H9 (cell line): ENCODE measurements around the gene LIMA1. TPM values are rescaled to one million over a fixed set of nuclear protein-coding genes. Genes with fewer than 3 reads are reported as not detected.

Experiments used
- DNase-seq: peaks from one replicate; pipeline ENCODE4 v3.0.0-alpha.2; 2017
- H2AFZ ChIP-seq: one replicate; pipeline ENCODE4 v1.6.1; 2013; ENCODE audit warnings: mild to moderate bottlenecking, low read length, control low read depth, moderate library complexity
- H2AK5ac ChIP-seq: 2 replicates; pipeline ENCODE4 v1.6.1; 2013; ENCODE audit warnings: low read length, control low read depth, mixed read lengths; ENCODE audit not compliant: insufficient read length
- H2BK120ac ChIP-seq: one replicate; pipeline ENCODE4 v1.6.1; 2013; ENCODE audit warnings: low read depth, mild to moderate bottlenecking, low read length, control low read depth, inconsistent platforms; ENCODE audit not compliant: poor library complexity, severe bottlenecking
- H2BK12ac ChIP-seq: 2 replicates; pipeline ENCODE4 v1.6.1; 2013; ENCODE audit warnings: low read length, control low read depth, mixed read lengths, low read depth; ENCODE audit not compliant: insufficient read length
- H2BK15ac ChIP-seq: 2 replicates; pipeline ENCODE4 v1.6.1; 2013; ENCODE audit warnings: low read depth, low read length, control low read depth
- H2BK20ac ChIP-seq: one replicate; pipeline ENCODE4 v1.6.1; 2013; ENCODE audit warnings: low read depth, mild to moderate bottlenecking, low read length, control low read depth, inconsistent platforms; ENCODE audit not compliant: poor library complexity, severe bottlenecking
- H2BK5ac ChIP-seq: 2 replicates; pipeline ENCODE4 v1.6.1; 2013; ENCODE audit warnings: low read length, control low read depth, mixed read lengths; ENCODE audit not compliant: insufficient read length
- H3K14ac ChIP-seq: 2 replicates; pipeline ENCODE4 v1.6.1; 2013; ENCODE audit warnings: low read length, control low read depth; ENCODE audit not compliant: insufficient read depth
- H3K18ac ChIP-seq: 2 replicates; pipeline ENCODE4 v1.6.1; 2013; ENCODE audit warnings: low read depth, mild to moderate bottlenecking, mixed read lengths, low read length, control low read depth; ENCODE audit not compliant: insufficient read length
- H3K23ac ChIP-seq: 2 replicates; pipeline ENCODE4 v1.6.1; 2013; ENCODE audit warnings: low read length, control low read depth, mixed read lengths, low read depth; ENCODE audit not compliant: insufficient read length
- H3K23me2 ChIP-seq: 2 replicates; pipeline ENCODE4 v1.6.1; 2013; ENCODE audit warnings: low read depth, mild to moderate bottlenecking, mixed read lengths, low read length, control low read depth; ENCODE audit not compliant: insufficient read length, poor library complexity, severe bottlenecking
- H3K27ac ChIP-seq: 2 replicates; pipeline ENCODE4 v1.5.1; 2013; ENCODE audit warnings: low read length, control low read depth, mixed read lengths, low read depth; ENCODE audit not compliant: insufficient read length
- H3K27me3 ChIP-seq: 2 replicates; pipeline ENCODE4 v1.6.1; 2013; ENCODE audit warnings: low read length, control low read depth, inconsistent platforms; ENCODE audit not compliant: insufficient read depth
- H3K4ac ChIP-seq: 2 replicates; pipeline ENCODE4 v1.6.1; 2013; ENCODE audit warnings: low read depth, mild to moderate bottlenecking, control low read depth, inconsistent platforms, low read length, moderate library complexity
- H3K4me1 ChIP-seq: 2 replicates; pipeline ENCODE4 v1.6.1; 2013; ENCODE audit warnings: low read length, control low read depth, inconsistent platforms; ENCODE audit not compliant: insufficient read depth
- H3K4me2 ChIP-seq: 2 replicates; pipeline ENCODE4 v1.6.1; 2013; ENCODE audit warnings: low read length, control low read depth, mixed read lengths; ENCODE audit not compliant: insufficient read length, insufficient read depth
- H3K56ac ChIP-seq: 2 replicates; pipeline ENCODE4 v1.6.1; 2013; ENCODE audit warnings: low read depth, mild to moderate bottlenecking, mixed read lengths, low read length, control low read depth; ENCODE audit not compliant: insufficient read length
- H3K79me1 ChIP-seq: 2 replicates; pipeline ENCODE4 v1.6.1; 2013; ENCODE audit warnings: low read depth, mild to moderate bottlenecking, moderate library complexity, low read length, control low read depth, inconsistent platforms; ENCODE audit not compliant: insufficient read depth, poor library complexity, severe bottlenecking
- H3K79me2 ChIP-seq: 2 replicates; pipeline ENCODE4 v1.6.1; 2013; ENCODE audit warnings: low read length, control low read depth, inconsistent platforms; ENCODE audit not compliant: insufficient read depth
- H3K9ac ChIP-seq: 2 replicates; pipeline ENCODE4 v1.6.1; 2013; ENCODE audit warnings: low read length, control low read depth, mixed read lengths; ENCODE audit not compliant: insufficient read length; ENCODE audit errors: extremely low read depth
- H3K9me3 ChIP-seq: one replicate; pipeline ENCODE4 v1.6.1; 2013; ENCODE audit warnings: low read depth, low read length, inconsistent platforms; ENCODE audit not compliant: control insufficient read depth
- H3T11ph ChIP-seq: one replicate; pipeline ENCODE4 v1.6.1; 2013; ENCODE audit warnings: mild to moderate bottlenecking, low read length, control low read depth, inconsistent platforms
- H4K20me1 ChIP-seq: one replicate; pipeline ENCODE4 v1.6.1; 2013; ENCODE audit not compliant: control insufficient read depth, insufficient read length, insufficient read depth
- H4K5ac ChIP-seq: 2 replicates; pipeline ENCODE4 v1.6.1; 2013; ENCODE audit warnings: low read depth, mild to moderate bottlenecking, mixed read lengths, low read length, control low read depth; ENCODE audit not compliant: insufficient read length
- H4K8ac ChIP-seq: replicated peaks from 2 replicates; pipeline ENCODE4 v1.6.1; 2013; ENCODE audit warnings: low read length, control low read depth, mixed read lengths, low read depth; ENCODE audit not compliant: insufficient read length
- H4K91ac ChIP-seq: 2 replicates; pipeline ENCODE4 v1.6.1; 2013; ENCODE audit warnings: low read depth, mild to moderate bottlenecking, moderate library complexity, mixed read lengths, low read length, control low read depth; ENCODE audit not compliant: insufficient read length
- H3K27ac Mint-ChIP-seq, 3 experiments: 2 replicates in 2 of 3; 3 replicates in 1 of 3; pipeline ENCODE4 v1.8.0; 2020 to 2021; ENCODE audit warnings: mixed read lengths in 3 of 3, mild to moderate bottlenecking in 1 of 3, moderate library complexity in 1 of 3
- H3K27me3 Mint-ChIP-seq: 2 replicates; pipeline ENCODE4 v1.8.0; 2021; ENCODE audit warnings: low read depth, mild to moderate bottlenecking, moderate library complexity, mixed read lengths
- H3K36me3 Mint-ChIP-seq, 3 experiments: 2 replicates in 2 of 3; 3 replicates in 1 of 3; pipeline ENCODE4 v1.8.0; 2020 to 2021; ENCODE audit warnings: low read depth in 3 of 3, mixed read lengths in 3 of 3; ENCODE audit not compliant: insufficient read depth in 1 of 3
- H3K4me1 Mint-ChIP-seq, 2 experiments: 2 replicates each; pipeline ENCODE4 v1.8.0; 2020; ENCODE audit warnings: mixed read lengths in 2 of 2
- H3K4me3 Mint-ChIP-seq, 2 experiments: 2 replicates in 1 of 2; 3 replicates in 1 of 2; pipeline ENCODE4 v1.8.0; 2020 to 2021; ENCODE audit warnings: mild to moderate bottlenecking in 2 of 2, mixed read lengths in 2 of 2, moderate library complexity in 1 of 2
- H3K9me3 Mint-ChIP-seq, 2 experiments: 2 replicates in 1 of 2; 3 replicates in 1 of 2; pipeline ENCODE4 v1.8.0; 2020; ENCODE audit warnings: mild to moderate bottlenecking in 2 of 2, mixed read lengths in 2 of 2, moderate library complexity in 1 of 2
- CTCF ChIP-seq: fragments of 200-600 bp; sonication (generic); conservative IDR thresholded peaks from 3 replicates; pipeline ENCODE4 v1.8.0; 2021; ENCODE audit warnings: antibody characterized with exemption, mild to moderate bottlenecking
- WGBS: extraction: QIAGEN DNeasy Blood & Tissue Kit; methylation state at CpG from one replicate; pipeline ENCODE4 v1.1.7; 2013; ENCODE audit warnings: missing lambda C conversion rate, low lambda C conversion rate, mixed read lengths; ENCODE audit not compliant: insufficient read length; ENCODE audit errors: extremely low coverage; 5-methylcytosine and 5-hydroxymethylcytosine counted together
- total RNA-seq: library from RNA; stranded (reverse); gene quantifications from 2 replicates; pipeline ENCODE4 v1.2.1, GENCODE V29; 2021

LIMA1 gene
- total RNA-seq, 1 experiment from 2014 or later = 40.8 TPM

GRCh38 chr12:50184261-50184660 is 99.1 kb downstream of the LIMA1 start:
- H3K14ac ChIP-seq = no peak overlapping the region

More at GRCh38 chr12:50184261-50184660, 99.1 kb downstream of the LIMA1 start:
- no peak overlapping the region for H2BK15ac ChIP-seq
- H3K4me1 ChIP-seq = no peaks in the 10 kb centered on the region
- H3K27ac Mint-ChIP-seq = no peak overlapping the region
- no peak overlapping the region for H2BK12ac ChIP-seq
- H3K27me3 Mint-ChIP-seq = no peaks in the 10 kb centered on the region
- no peak overlapping the region for H3K56ac ChIP-seq
- no peak overlapping the region for H4K91ac ChIP-seq
- no peak overlapping the region for H3T11ph ChIP-seq
- no peak overlapping the region for H3K23ac ChIP-seq
- H3K9me3 ChIP-seq = no peaks in the 10 kb centered on the region
- no peak for DNase-seq
- H4K8ac ChIP-seq = no peak overlapping the region
- H3K27ac ChIP-seq = no peak overlapping the region
- H2AFZ ChIP-seq = no peak overlapping the region
- H3K36me3 Mint-ChIP-seq = peaks cover 9 to 28% (median 14%) of the 10 kb centered on the region in 3 experiments; a peak in 6 of 7 replicates
- no peak overlapping the region for H2BK20ac ChIP-seq
- no peak for TF ChIP-seq CTCF
- H4K20me1 ChIP-seq = peaks cover 2% of the 10 kb centered on the region
- WGBS = no CpG with 5 or more reads among the region's 5 CpGs
- H3K27me3 ChIP-seq = no peaks in the 10 kb centered on the region
- H3K4me3 Mint-ChIP-seq = no peak overlapping the region
- H3K9ac ChIP-seq = no peak overlapping the region
- no peak overlapping the region for H2BK5ac ChIP-seq
- H2AK5ac ChIP-seq = no peak overlapping the region
- H4K5ac ChIP-seq = no peak overlapping the region
- 0 out of 2 replicates have a peak, but pooled peaks cover 2% of the 10 kb centered on the region for H3K79me2 ChIP-seq
- peaks cover 8 to 23% of the 10 kb centered on the region in 2 experiments for H3K4me1 Mint-ChIP-seq
- no peaks in the 10 kb centered on the region for H3K23me2 ChIP-seq
- no peak overlapping the region for H3K18ac ChIP-seq
- no peak overlapping the region for H3K4ac ChIP-seq
- no peak overlapping the region for H3K4me2 ChIP-seq
- H3K79me1 ChIP-seq = no peaks in the 10 kb centered on the region
- no peaks in the 10 kb centered on the region for H3K9me3 Mint-ChIP-seq
- no peak overlapping the region for H2BK120ac ChIP-seq
